Measurements from ENCODE around the gene TSPO.

TSPO gene

GRCh38 chr22:43159484-43160178 is 8.3 kb downstream of the TSPO start:
- no peak for DNase-seq

DNA sequence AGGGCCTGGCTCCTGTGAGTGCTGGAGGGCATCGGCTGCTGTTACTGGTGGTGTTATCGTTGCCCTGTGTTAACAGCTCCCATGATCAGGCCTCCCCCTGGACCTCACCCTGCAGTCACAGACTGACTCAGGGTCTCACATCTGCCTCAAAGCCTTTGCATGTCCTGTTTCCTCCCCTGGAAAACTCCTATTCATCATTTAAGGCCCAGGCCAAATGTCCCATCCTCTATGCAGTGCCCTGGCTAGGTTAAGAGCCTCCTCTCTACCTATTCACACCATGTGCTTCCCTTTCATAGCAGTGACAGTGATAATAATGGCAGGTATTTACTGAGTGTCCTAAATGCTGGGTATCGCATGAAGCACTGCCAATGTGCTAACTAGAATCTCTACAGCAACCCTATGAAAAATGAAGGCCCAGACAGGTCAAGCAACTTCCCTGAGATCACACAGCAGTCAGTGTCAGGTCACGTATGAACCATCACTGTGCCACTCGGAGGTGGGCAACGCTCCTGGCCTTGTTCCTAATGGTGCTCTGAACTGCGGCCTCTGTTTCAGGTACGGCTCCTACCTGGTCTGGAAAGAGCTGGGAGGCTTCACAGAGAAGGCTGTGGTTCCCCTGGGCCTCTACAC is 9.3 kb downstream of the TSPO start:
- no peak for DNase-seq

DNA sequence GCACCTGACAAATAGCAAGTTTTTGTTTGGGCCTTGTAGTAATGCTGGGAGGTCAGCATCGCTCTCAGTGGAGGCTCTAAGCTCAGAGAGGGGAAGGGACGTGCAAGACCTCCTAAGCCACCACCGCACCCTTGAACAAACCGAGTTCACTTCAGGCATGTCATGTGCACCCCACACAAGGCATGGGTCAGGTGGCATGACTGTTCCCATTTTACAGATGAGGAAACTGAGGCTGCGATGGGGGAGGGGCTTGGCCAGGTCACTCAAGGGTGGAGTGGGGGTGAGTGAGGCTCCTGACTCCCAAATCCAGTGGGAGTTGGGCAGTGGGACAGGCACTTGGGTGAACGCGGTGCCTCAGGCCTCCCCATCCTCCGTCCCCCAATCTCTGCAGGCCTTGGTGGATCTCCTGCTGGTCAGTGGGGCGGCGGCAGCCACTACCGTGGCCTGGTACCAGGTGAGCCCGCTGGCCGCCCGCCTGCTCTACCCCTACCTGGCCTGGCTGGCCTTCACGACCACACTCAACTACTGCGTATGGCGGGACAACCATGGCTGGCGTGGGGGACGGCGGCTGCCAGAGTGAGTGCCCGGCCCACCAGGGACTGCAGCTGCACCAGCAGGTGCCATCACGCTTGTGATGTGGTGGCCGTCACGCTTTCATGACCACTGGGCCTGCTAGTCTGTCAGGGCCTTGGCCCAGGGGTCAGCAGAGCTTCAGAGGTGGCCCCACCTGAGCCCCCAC is 11.2 kb downstream of the TSPO start:
- no peak for DNase-seq

DNA sequence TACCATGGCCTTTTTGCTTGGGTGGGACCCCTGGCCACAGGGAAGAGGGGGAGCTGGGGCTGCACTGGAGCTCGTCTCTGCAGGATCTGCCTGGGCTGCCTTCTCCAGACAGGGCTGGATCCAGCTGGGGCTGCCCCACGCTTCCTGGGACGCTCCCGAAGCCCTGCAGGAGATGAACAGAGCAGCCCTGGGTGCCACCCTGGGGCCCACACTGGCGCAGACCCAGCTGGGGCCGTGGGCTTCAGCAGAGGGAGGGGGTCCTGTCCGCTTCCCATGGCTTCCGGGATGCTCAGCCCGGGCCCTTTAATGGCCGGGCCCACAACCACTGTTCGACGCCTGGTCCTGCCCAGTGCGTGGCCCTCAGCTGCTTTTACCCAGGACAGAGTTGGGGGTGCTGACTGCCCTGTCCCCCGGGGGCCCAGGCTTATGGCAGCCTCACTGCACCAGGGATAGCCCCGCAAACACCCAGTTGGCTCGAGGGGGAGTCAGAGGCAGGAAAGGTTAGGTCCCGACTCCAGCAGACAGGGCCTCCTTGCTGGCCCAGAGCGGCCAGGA is 12.0 kb downstream of the TSPO start:
- no peak for DNase-seq

GRCh38 chr22:43164636-43165035 is 13.3 kb downstream of the TSPO start:
- DNase-seq: no peak

DNA sequence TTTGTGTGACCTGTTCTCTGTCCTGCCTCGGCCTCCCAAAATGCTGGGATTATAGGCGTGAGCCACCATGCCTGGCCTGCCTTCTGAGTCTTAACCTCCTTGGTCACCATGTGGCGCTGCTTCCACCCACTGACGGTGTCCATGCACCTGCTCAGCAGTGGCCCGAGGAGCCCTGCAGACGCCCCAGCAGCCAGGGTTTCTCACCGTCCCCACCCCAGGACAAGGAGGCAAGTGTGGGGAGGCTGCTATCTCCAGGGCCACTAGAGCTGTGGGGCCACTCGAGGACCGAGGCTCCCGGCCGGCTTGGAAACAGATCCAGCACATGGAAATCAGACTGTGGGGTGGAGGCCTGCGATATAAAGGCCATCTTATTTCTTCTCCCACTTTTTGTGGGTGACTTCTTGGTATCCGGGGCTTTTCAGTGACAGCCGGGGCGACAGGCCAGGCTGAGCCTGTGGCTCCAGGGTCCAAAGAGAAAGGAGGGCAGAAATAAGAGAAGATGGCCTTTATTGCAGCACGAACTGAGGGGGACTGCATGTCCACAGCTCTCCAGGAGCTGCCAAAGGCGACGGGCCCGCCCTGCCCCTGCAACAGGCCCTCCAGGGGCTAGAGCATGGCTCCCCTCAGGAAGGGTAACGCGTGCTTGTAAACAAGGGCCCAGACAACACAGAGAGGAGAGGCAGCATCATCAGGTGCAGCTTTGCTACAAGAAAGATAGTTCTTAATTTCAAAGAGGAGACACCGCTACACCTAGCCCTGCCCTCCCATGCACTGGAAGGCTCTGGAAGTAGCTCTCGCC is 15.0 kb downstream of the TSPO start:
- no peak for DNase-seq

GRCh38 chr22:43167001-43167589 is 15.7 kb downstream of the TSPO start:
- DNase-seq: no peak

- no peak for DNase-seq
These were observed 17.3 kb downstream of the TSPO start for GRCh38 chr22:43168471-43169309.

- no peak for DNase-seq
These were observed 18.2 kb downstream of the TSPO start for GRCh38 chr22:43169310-43170130.

DNA sequence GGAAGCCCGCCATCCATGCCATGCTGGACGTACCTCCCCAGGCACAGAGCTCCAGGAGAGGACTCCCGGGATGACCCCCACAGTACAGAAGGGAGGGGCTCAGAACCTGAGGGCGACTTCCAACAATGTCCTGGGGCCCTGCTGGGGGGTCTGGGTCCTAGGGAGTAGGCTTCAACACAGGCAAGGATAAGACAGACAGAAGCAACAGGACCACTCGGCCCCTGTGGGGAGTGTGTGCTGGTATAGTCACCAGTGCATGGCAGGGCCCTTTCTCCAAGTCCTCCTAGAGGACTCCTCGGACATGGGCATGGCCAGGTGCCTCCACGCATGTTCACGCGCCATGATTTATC is 18.7 kb downstream of the TSPO start:
- DNase-seq: no peak

DNA sequence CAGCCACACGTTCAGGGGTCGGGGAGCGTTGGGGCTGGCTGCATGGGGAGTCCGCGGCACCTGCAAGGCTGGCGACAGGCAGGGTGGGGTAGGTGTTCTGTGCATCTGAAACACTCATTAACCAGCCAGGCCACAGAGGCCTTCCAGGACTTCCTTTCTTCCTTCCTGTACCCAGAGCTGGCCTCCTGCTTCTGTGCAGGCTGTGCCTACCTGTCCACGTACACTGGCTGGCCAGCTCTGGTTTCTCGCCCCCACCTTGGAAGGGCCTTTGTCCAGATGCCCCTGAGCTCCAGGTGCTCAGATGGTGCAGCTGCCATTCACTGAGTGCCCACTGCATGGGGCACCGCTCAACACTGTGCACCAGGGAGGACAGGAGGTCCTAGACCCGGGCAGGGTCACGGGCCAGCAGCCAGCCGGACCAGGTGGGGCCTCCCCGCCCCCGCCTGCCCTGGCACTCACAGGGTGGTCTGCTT is 19.7 kb downstream of the TSPO start:
- no peak for DNase-seq

- no peak for DNase-seq
These were observed 20.2 kb downstream of the TSPO start for GRCh38 chr22:43171607-43172006.

GRCh38 chr22:43172191-43172590 is 20.8 kb downstream of the TSPO start:
- no peak for DNase-seq

DNA sequence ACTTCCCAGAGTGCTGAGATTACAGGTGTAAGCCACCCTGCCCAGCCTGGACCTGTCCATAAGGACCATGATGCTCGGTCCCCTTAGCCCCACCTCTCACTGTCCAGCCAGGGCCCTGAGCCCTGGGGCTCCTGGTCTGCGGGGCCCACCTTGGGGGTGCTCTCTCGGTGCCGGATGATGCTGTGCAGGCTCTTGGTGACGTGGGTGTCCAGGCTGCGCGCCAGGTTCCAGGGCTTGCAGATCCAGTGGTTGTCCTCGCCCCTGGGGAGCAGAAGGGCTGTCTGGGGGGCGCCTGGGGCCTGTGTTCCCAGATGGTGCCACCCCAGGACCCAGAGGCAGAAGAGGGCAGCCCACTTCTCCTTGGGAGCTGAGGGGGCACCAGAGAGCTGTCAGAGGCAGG is 22.2 kb downstream of the TSPO start:
- no peak for DNase-seq

DNA sequence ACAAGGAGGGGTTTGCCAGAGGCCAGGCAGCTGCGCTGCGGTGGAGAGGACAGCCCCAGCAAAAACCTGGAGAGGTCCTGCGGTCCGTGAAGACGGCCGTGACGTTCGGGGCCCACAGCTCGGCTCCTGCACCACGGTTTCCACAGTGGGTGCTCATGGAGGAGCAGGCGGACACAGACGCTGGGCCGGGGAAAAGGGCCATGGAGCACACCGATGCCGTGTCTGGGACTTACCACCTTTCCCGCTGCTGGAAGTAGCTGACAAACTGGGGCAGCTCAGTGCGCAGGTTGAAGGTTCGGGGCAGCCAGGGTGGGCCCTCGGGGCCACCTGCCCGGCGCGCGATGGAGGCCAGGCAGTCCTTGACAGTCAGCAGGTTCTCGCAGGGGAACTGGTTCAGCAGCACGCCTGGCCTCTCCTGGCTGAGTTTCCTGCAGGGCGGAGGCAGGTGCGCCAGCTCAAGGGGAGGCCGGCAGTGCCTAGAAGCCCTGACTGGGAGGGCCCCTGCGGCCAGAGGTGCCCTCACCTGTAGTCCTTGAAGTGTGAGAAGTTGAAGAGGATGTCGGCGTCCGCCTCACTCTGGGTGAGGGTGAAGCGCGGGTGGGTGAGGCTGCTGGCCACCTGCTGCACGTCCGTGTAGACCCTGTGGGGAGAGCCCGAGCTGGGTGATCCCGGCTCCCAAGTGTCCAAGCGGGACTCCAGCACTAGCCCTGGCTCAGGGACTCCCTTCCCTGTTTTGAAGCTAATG is 22.8 kb downstream of the TSPO start:
- DNase-seq: no peak

DNA sequence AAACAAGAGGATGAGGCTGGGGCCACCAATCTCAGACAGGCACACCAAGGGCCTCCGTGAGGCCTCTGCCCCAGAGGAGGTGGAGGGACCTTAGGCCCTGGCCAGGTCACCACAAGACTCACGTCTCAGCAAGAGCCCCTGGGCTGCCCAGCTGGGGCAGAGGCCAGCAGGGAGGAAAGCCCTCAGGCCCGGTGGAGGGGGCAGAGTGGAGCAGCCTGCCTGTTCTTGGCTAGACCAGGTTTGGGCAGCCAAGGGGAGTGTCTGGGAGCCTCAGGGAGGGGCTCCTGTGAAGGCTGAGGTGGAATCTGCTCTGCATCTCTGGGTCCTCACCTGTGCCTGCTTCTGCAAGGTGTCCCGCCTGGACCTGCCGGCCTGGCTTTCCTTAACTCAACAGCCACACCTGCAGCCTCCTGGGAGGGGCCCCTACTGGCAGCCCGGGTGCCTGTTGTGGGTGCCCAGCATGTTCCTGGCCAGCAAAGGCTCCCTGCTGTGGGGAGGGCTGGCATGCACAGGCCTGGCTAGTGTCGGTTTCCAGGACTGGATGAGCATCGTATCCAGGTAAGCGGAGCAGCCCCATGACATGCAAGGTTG is 23.7 kb downstream of the TSPO start:
- DNase-seq: no peak

DNA sequence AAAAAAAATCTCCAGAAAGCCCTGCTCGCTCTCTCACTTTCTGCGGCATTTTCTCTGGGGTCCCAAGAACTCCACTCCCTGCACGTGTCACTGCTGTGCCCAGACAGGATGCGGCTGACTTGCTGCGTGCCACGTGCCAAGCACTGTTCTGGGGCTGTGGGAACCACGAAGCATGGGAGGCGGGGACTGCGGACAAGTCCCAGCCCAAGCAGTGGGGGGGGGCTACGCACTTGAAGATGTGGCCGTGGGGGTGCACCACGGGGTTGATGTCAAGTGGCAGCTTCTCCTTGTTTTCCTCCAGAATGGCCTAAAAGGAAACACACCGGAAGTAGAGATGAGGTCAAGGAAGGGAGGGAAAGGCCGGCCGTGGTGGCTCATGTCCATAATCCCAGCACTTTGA is 24.7 kb downstream of the TSPO start:
- no peak for DNase-seq

DNA sequence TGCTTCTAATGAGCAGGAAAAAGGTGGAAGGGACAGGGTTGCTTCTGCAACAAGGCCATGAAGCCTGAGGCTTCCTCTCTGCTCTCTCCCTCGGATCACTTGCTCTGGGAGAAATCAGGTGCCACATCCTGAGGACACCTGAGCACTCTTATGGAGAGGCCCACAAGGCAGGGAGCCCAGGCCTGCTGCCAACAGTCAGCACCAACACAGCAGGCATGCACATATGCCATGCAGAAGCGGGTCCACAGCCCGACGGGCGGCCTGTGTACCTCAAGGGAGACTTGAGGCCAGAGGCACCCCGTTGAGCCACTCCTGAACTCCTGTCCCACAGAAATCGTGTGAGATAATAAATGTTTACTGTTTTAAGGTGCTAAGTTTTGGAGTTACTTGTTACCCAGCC is 26.1 kb downstream of the TSPO start:
- no peak for DNase-seq

DNA sequence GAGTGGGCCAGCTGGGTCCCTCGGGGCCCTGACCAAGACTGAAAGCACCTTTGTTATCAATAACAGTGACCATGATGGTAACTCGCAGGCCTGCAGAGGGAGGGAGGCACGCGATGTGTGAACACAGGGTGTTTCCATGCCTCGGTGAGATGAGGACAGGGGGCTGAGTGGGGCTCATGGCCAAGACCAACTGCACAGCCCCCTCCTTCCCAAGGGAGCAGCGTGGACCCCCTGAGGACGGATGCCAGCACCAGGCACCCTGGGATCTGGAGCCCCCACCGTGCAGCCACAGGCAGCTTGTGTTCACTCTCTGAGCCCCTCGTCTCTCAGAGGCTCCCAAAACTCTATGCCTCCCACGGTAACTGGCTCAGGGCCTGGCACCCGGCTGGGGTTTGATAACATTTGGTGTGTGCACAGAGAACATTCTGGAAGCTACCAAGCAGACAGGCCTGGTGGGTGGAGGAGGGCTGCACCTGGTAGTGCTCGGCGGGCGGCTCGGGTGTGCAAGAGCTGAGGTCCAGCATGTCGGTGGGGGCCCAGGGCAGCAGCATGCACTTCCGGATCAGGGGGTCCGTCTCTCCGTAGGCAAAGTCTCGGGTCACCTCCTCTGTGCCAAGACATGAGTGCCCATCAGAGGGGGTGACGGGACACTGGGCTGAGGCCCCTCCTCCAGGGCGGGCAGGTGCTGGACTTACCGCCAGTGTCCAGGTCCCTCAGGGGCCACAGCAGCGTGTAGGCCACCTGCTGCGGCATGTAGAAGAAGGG is 28.0 kb downstream of the TSPO start:
- DNase-seq: no peak
